ENCODE data around the gene SLC25A48. TPM values are rescaled to one million over a fixed set of nuclear protein-coding genes. Genes with fewer than 3 reads are reported as not detected.
"Not testable (repeated sequence)": the region's sequence is repeated elsewhere in the genome, so short reads cannot be mapped to it uniquely, and the experiment has no call there.

SLC25A48 gene
- total RNA-seq, 2 donors from 2014 or later, result 0.99 to 1.0 TPM

DNA sequence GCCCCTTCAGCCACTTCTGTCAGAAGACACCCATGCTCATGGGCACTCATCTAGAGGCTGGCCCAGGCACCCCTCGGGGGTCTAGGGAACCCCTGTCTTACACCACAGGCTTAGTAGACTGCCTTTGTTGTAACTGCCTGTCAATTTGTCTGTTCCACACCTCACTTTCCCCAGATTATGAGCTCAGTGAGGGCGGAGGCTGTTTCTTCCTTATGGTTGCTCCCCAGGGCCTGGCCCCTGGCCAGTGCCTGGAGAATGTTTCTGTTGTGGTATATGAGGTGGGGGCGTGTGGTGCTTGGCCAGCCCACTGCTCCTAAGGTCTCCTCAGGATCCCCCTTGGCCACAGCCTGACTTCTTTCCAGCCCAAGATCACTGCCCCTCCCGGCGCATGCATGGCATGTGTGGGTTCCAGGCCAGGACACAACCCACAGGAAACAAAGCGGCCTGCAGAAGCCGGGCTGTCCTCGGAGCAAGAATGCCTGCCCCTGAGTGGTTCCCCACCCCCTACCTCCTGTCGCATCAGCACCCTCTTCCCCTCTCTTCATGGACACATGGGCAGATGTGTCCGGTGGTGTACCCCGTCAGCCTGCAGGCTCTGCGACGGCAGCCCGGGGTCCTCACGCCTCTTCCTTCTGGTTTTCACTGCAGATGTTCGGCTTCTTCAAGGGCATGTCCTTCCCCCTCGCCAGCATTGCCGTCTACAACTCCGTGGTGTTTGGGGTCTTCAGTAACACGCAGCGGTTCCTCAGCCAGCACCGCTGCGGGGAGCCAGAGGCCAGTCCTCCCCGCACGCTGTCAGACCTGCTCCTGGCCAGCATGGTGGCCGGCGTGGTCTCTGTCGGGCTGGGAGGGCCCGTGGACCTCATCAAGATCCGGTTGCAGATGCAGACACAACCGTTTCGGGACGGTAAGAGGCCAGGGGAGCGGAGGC, 17.7 kb downstream of the SLC25A48 start:
- no peak for ATAC-seq
- no peak overlapping the region for H3K27ac ChIP-seq
- intact Hi-C loops (cut with DNase I), result no loop called here
- 90 to 91% methylated on average over 28 to 34 of the region's 34 CpGs for WGBS, 2 donors
- H3K36me3 ChIP-seq (replicated peaks in 1 of 2; ENCODE audit: insufficient read depth in 1 of 2, low read depth in 2 of 2), result no peaks in the 10 kb centered on the region
- DNase-seq, result no peak
- TF ChIP-seq, protein P1, sequence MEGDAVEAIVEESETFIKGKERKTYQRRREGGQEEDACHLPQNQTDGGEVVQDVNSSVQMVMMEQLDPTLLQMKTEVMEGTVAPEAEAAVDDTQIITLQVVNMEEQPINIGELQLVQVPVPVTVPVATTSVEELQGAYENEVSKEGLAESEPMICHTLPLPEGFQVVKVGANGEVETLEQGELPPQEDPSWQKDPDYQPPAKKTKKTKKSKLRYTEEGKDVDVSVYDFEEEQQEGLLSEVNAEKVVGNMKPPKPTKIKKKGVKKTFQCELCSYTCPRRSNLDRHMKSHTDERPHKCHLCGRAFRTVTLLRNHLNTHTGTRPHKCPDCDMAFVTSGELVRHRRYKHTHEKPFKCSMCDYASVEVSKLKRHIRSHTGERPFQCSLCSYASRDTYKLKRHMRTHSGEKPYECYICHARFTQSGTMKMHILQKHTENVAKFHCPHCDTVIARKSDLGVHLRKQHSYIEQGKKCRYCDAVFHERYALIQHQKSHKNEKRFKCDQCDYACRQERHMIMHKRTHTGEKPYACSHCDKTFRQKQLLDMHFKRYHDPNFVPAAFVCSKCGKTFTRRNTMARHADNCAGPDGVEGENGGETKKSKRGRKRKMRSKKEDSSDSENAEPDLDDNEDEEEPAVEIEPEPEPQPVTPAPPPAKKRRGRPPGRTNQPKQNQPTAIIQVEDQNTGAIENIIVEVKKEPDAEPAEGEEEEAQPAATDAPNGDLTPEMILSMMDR (IDR thresholded peaks at IDR 0.05), result no peak
- TF ChIP-seq POLR2A (IDR thresholded peaks at IDR 0.05), result no peak
- H3K27me3 ChIP-seq, result no peaks in the 10 kb centered on the region
- no peak overlapping the region for H3K4me3 ChIP-seq
- no peaks in the 10 kb centered on the region for H3K9me3 ChIP-seq
- no peaks in the 10 kb centered on the region for H3K4me1 ChIP-seq

DNA sequence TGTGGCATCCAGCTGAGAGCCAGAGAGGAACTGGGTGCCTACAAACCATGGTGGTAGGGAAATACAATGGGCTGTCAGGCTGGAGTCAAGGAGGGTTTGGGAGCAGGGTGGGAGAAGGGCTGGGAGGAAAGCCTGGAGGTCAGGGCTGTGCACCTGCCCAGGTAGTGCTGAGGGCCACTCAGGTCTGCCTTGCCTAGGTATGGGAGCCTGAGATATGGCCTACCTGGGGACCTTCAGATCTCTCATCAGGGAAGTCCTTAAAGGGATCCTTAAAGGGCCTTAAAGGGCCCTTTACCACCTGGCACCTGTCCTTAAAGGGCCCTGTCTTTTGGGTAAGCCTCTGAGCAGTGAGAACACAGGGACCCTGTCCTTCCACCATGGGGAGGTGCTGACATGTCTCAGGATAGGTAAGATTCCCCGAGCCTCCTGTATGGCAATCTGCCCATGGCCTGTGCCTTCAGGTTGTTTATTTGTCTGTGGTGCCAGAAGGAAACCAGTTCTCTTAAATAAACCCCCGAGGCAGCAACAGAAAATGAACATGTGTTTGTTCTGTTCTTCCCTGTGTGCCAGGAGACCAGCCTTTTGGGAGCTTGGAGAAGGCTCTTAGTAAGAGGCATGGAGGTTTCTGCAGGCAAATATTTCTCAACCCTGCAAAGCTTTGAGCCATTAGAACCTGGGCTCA, 23.3 kb downstream of the SLC25A48 start:
- no peak overlapping the region for H3K4me3 ChIP-seq
- H3K36me3 ChIP-seq (replicated peaks in 1 of 2; ENCODE audit: insufficient read depth in 1 of 2, low read depth in 2 of 2), result no peaks in the 10 kb centered on the region
- intact Hi-C loops (cut with DNase I), result no loop called here
- no peaks in the 10 kb centered on the region for H3K27me3 ChIP-seq
- 40 to 69% methylated on average over 2 of the region's 2 CpGs for WGBS, 2 donors
- DNase-seq (no peak), ATAC-seq (no peak)
- no peaks in the 10 kb centered on the region for H3K4me1 ChIP-seq
- no peak overlapping the region for H3K27ac ChIP-seq
- no peaks in the 10 kb centered on the region for H3K9me3 ChIP-seq
- TF ChIP-seq, protein P1 (IDR thresholded peaks at IDR 0.05), result no peak
- no peak for TF ChIP-seq POLR2A (IDR thresholded peaks at IDR 0.05)

DNA sequence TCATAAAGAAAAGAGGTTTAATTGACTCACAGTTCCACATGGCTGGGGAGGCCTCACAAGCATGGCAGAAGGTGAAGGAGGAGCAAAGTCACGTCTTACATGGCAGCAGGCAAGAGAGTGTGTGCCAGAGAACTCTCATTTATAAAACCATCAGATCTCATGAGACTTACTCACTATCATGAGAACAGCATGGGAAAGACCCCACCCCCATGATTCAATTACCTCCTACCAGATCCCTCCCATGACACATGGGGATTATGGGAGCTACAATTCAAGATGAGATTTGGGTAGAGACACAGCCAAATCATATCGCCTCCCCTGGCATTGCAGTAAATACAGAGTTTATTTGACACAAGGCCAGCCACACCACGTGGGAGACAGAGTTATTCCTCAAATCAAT, 24.7 kb downstream of the SLC25A48 start:
- H3K4me3 ChIP-seq; H3K27me3 ChIP-seq; H3K36me3 ChIP-seq (replicated peaks in 1 of 2; ENCODE audit: insufficient read depth in 1 of 2, low read depth in 2 of 2); H3K4me1 ChIP-seq; H3K27ac ChIP-seq; DNase-seq; H3K9me3 ChIP-seq; ATAC-seq; intact Hi-C loops (cut with DNase I): not testable (repeated sequence)
- 74 to 83% methylated on average over 3 of the region's 3 CpGs for WGBS, 2 donors

DNA sequence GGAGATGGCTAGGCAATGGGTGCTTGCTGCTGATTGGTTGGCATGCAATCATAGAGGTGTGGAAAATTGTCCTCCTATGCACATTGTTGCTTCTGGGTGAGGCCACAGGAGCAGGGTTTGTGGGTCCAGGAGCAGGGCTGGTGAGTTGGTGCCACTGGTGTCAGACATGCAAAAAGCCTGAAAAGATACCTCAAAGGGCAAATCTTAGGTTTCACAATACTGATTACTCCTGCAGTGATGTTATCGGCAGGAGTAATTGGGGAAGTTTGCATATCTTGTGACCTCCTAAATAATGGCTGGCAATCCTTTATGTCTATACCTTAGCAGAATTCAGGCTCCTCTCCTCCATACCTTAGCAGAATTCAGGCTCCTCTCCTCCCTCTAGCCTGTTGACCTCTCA, 25.2 kb downstream of the SLC25A48 start:
- no peaks in the 10 kb centered on the region for H3K9me3 ChIP-seq
- ATAC-seq, result no peak
- 72 to 81% methylated on average over 1 of the region's 1 CpG for WGBS, 2 donors
- no peaks in the 10 kb centered on the region for H3K27me3 ChIP-seq
- H3K36me3 ChIP-seq (replicated peaks in 1 of 2; ENCODE audit: insufficient read depth in 1 of 2, low read depth in 2 of 2), result no peaks in the 10 kb centered on the region
- DNase-seq, result no peak
- H3K4me1 ChIP-seq, result no peaks in the 10 kb centered on the region
- no peak overlapping the region for H3K4me3 ChIP-seq
- no peak overlapping the region for H3K27ac ChIP-seq
- intact Hi-C loops (cut with DNase I), result no loop called here
- TF ChIP-seq, protein P1 (IDR thresholded peaks at IDR 0.05), result no peak
- TF ChIP-seq POLR2A (IDR thresholded peaks at IDR 0.05), result no peak

DNA sequence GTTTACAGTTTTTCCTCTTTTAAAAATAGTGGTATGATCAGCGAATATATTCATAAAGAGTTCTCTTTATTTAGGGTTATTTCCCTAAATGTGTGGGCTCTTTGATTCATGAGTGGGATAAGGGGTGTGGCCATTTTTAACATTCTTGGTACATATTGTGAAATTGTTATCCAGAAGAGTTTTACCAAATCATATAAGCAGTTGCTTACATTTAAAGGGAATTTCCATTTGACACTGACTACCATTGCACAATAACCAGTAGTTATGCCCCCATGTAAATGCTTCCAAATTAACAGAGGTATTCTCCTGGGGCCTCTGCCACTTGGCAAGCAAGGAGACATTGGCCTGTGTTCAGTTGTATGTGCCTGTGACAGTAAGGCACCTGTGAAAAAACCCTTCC, 27.2 kb downstream of the SLC25A48 start:
- no peaks in the 10 kb centered on the region for H3K27me3 ChIP-seq
- intact Hi-C loops (cut with DNase I), result no loop called here
- H3K9me3 ChIP-seq, result no peaks in the 10 kb centered on the region
- no peaks in the 10 kb centered on the region for H3K36me3 ChIP-seq (replicated peaks in 1 of 2; ENCODE audit: insufficient read depth in 1 of 2, low read depth in 2 of 2)
- ATAC-seq (no peak), DNase-seq (no peak)
- no peak overlapping the region for H3K4me3 ChIP-seq
- TF ChIP-seq, protein P1 (IDR thresholded peaks at IDR 0.05), result no peak
- TF ChIP-seq POLR2A (IDR thresholded peaks at IDR 0.05), result no peak
- WGBS, 2 donors, result 79 to 85% methylated on average over 1 of the region's 1 CpG
- H3K27ac ChIP-seq, result no peak overlapping the region
- H3K4me1 ChIP-seq, result no peaks in the 10 kb centered on the region
